IMR-90 (cell line): ENCODE measurements around the gene CA5B. TPM values are rescaled to one million over a fixed set of nuclear protein-coding genes. Genes with fewer than 3 reads are reported as not detected.
A peak's percentile ranks its signal among the peaks of the same experiment; 100 is the strongest.

Source experiments
- ATAC-seq: fragments of 200-7000 bp; cut with Tn5 transposase; 2 replicates; pipeline ENCODE4 v1.9.1; 2020; ENCODE audit warnings: low read depth, mild to moderate bottlenecking, moderate library complexity
- BruUV-seq: library from RNA; stranded (reverse); fragments of 400-500 nt; replicated peaks from 2 replicates; lab custom pipeline; 2021; lab: Mats Ljungman, UMichigan
- CTCF ChIA-PET: fragments of 300-600 bp; formaldehyde crosslinking; extraction: SDS; loops from one replicate; lab custom pipeline; 2021; ENCODE audit warnings: antibody characterized with exemption; lab: Yijun Ruan, JAX
- POLR2A ChIA-PET: fragments of 300-600 bp; sonication (Branson Sonifier 250); formaldehyde crosslinking; loops from one replicate; lab custom pipeline; 2022; ENCODE audit warnings: antibody characterized with exemption; ENCODE audit not compliant: unreplicated experiment; lab: Charles Lee
- DNase-seq: peaks from one replicate; pipeline ENCODE4 v3.0.0; 2013
- H2AFZ ChIP-seq: replicated peaks from 2 replicates; pipeline ENCODE3; 2013; ENCODE audit warnings: low read length, mild to moderate bottlenecking; ENCODE audit not compliant: poor library complexity
- H2AK5ac ChIP-seq: 2 replicates; pipeline ENCODE4 v1.6.1; 2013; ENCODE audit warnings: low read depth, low read length, inconsistent platforms
- H2AK9ac ChIP-seq: replicated peaks from 2 replicates; pipeline ENCODE3; 2013; ENCODE audit warnings: mild to moderate bottlenecking, low read depth, low read length, moderate library complexity; ENCODE audit not compliant: poor library complexity
- H2BK120ac ChIP-seq: 2 replicates; pipeline ENCODE4 v1.6.1; 2013; ENCODE audit warnings: low read depth, low read length, inconsistent platforms
- H2BK15ac ChIP-seq: 3 replicates; pipeline ENCODE4 v1.6.1; 2013; ENCODE audit warnings: low read depth, low read length, inconsistent platforms
- H2BK20ac ChIP-seq: 2 replicates; pipeline ENCODE4 v1.6.1; 2013; ENCODE audit warnings: low read depth, mild to moderate bottlenecking, inconsistent platforms, low read length, moderate library complexity
- H2BK5ac ChIP-seq: 2 replicates; pipeline ENCODE4 v1.6.1; 2013; ENCODE audit warnings: mild to moderate bottlenecking, low read depth, low read length, inconsistent platforms; ENCODE audit not compliant: poor library complexity, severe bottlenecking
- H3K14ac ChIP-seq: replicated peaks from 2 replicates; pipeline ENCODE4 v1.6.1; 2013; ENCODE audit warnings: low read depth, low read length, inconsistent platforms
- H3K18ac ChIP-seq: 2 replicates; pipeline ENCODE4 v1.6.1; 2013; ENCODE audit warnings: low read depth, low read length, control low read depth
- H3K23ac ChIP-seq: 2 replicates; pipeline ENCODE4 v1.6.1; 2013; ENCODE audit warnings: low read depth, low read length, inconsistent platforms
- H3K27ac ChIP-seq: 2 replicates; pipeline ENCODE4 v1.5.1; 2013; ENCODE audit warnings: mild to moderate bottlenecking, control low read depth, low read length; ENCODE audit not compliant: insufficient read depth
- H3K27me3 ChIP-seq: 2 replicates; pipeline ENCODE4 v1.6.1; 2013; ENCODE audit warnings: low read length; ENCODE audit not compliant: control insufficient read depth, insufficient read depth
- H3K36me3 ChIP-seq: 2 replicates; pipeline ENCODE4 v1.6.1; 2013; ENCODE audit warnings: low read length, mixed read lengths; ENCODE audit not compliant: control insufficient read depth, insufficient read depth
- H3K4ac ChIP-seq: 2 replicates; pipeline ENCODE4 v1.6.1; 2013; ENCODE audit warnings: low read depth, low read length, inconsistent platforms
- H3K4me1 ChIP-seq: 2 replicates; pipeline ENCODE4 v1.6.1; 2013; ENCODE audit warnings: low read length, mixed read lengths; ENCODE audit not compliant: control insufficient read depth, insufficient read depth
- H3K4me2 ChIP-seq: 2 replicates; pipeline ENCODE4 v1.6.1; 2013; ENCODE audit warnings: low read depth, mild to moderate bottlenecking, control low read depth, low read length, moderate library complexity
- H3K4me3 ChIP-seq: 2 replicates; pipeline ENCODE4 v1.5.1; 2013; ENCODE audit warnings: low read depth, mild to moderate bottlenecking, control low read depth, low read length, moderate library complexity; ENCODE audit not compliant: insufficient read depth
- H3K56ac ChIP-seq: 2 replicates; pipeline ENCODE4 v1.6.1; 2013; ENCODE audit warnings: low read length, inconsistent platforms; ENCODE audit not compliant: insufficient read depth; ENCODE audit errors: extremely low read depth
- H3K79me1 ChIP-seq, 2 experiments: 2 replicates each; pipeline ENCODE4 v1.6.1; 2013; ENCODE audit warnings: low read length in 2 of 2, inconsistent platforms in 1 of 2, low read depth in 1 of 2
- H3K9ac ChIP-seq: 2 replicates; pipeline ENCODE4 v1.6.1; 2013; ENCODE audit warnings: low read depth, low read length, control low read depth
- H3K9me1 ChIP-seq: 2 replicates; pipeline ENCODE4 v1.6.1; 2013; ENCODE audit warnings: low read length, inconsistent platforms; ENCODE audit not compliant: insufficient read depth
- H3K9me3 ChIP-seq: 2 replicates; pipeline ENCODE4 v1.6.1; 2013; ENCODE audit warnings: low read length; ENCODE audit not compliant: control insufficient read depth, insufficient read depth
- H4K20me1 ChIP-seq: 2 replicates; pipeline ENCODE4 v1.6.1; 2013; ENCODE audit warnings: low read length, inconsistent platforms; ENCODE audit not compliant: insufficient read depth
- H4K5ac ChIP-seq: 2 replicates; pipeline ENCODE4 v1.6.1; 2013; ENCODE audit warnings: mild to moderate bottlenecking, low read depth, low read length, control low read depth
- H4K8ac ChIP-seq, 2 experiments: 2 replicates each; pipeline ENCODE4 v1.6.1; 2013; ENCODE audit warnings: low read depth in 2 of 2, low read length in 2 of 2, control low read depth in 1 of 2, inconsistent platforms in 1 of 2
- H4K91ac ChIP-seq: 2 replicates; pipeline ENCODE4 v1.6.1; 2013; ENCODE audit warnings: low read depth, low read length, inconsistent platforms; ENCODE audit not compliant: insufficient read depth
- BHLHE40 ChIP-seq: fragments of 150-350 bp; IDR thresholded peaks from 2 replicates; pipeline ENCODE4 v1.6.1; 2016; ENCODE audit warnings: mild to moderate bottlenecking, low read depth, low read length
- CEBPB ChIP-seq: IDR thresholded peaks from 2 replicates; pipeline ENCODE4 v1.6.1; 2012; ENCODE audit warnings: low read depth, low read length, improper control_type of control experiment
- CHD1 ChIP-seq: IDR thresholded peaks from 2 replicates; pipeline ENCODE4 v1.6.1; 2012; ENCODE audit warnings: low read depth, low read length, improper control_type of control experiment
- FOS ChIP-seq: fragments of 150-350 bp; IDR thresholded peaks from 2 replicates; pipeline ENCODE4 v1.6.1; 2016; ENCODE audit warnings: low read depth, low read length
- MAFK ChIP-seq: IDR thresholded peaks from 2 replicates; pipeline ENCODE4 v1.6.1; 2012; ENCODE audit warnings: low read depth, low read length, improper control_type of control experiment
- MAZ ChIP-seq: IDR thresholded peaks from 2 replicates; pipeline ENCODE4 v1.6.1; 2012; ENCODE audit warnings: low read depth, mild to moderate bottlenecking, low read length, improper control_type of control experiment, moderate library complexity, borderline replicate concordance
- MXI1 ChIP-seq: IDR thresholded peaks from 2 replicates; pipeline ENCODE4 v1.6.1; 2012; ENCODE audit warnings: low read depth, mild to moderate bottlenecking, low read length, moderate library complexity, borderline replicate concordance
- NFE2L2 ChIP-seq: fragments of 150-350 bp; IDR thresholded peaks from 2 replicates; pipeline ENCODE4 v1.6.1; 2016; ENCODE audit warnings: low read depth, mild to moderate bottlenecking, low read length
- POLR2A ChIP-seq: IDR thresholded peaks from 2 replicates; pipeline ENCODE4 v1.6.1; 2012; ENCODE audit warnings: mild to moderate bottlenecking, low read depth, low read length
- RAD21 ChIP-seq: IDR thresholded peaks from 2 replicates; pipeline ENCODE4 v1.6.1; 2012; ENCODE audit warnings: low read length, improper control_type of control experiment
- RCOR1 ChIP-seq: IDR thresholded peaks from 2 replicates; pipeline ENCODE4 v1.6.1; 2012; ENCODE audit warnings: mild to moderate bottlenecking, low read length, improper control_type of control experiment; ENCODE audit not compliant: insufficient replicate concordance
- RFX5 ChIP-seq: IDR thresholded peaks from 2 replicates; pipeline ENCODE4 v1.8.0; 2012; ENCODE audit warnings: low read depth, mild to moderate bottlenecking, low read length, moderate library complexity
- SMC3 ChIP-seq: fragments of 150-350 bp; IDR thresholded peaks from 2 replicates; pipeline ENCODE4 v1.6.1; 2016; ENCODE audit warnings: low read depth, mild to moderate bottlenecking, antibody characterized with exemption, low read length, moderate library complexity
- WGBS, 2 experiments: methylation state at CpG; one replicate each; pipeline versions ENCODE4 v1.1.5 to v1.1.7; 2013; ENCODE audit warnings: missing lambda C conversion rate in 2 of 2; ENCODE audit not compliant: insufficient read length in 1 of 2; ENCODE audit errors: extremely low coverage in 2 of 2; 5-methylcytosine and 5-hydroxymethylcytosine counted together
- dilution Hi-C: fragments of 300-500 bp; cut with HindIII; formaldehyde crosslinking; loops from one replicate; pipeline ENCODE4 v1.14.3; 2018; ENCODE audit warnings: low sequenced_read_pairs; ENCODE audit not compliant: unreplicated experiment
- in situ Hi-C: fragments of 300-500 bp; cut with MboI; formaldehyde crosslinking; loops from 3 replicates; pipeline ENCODE4 v1.14.3; 2019; ENCODE audit warnings: low sequenced_read_pairs, inconsistent platforms, mixed read lengths
- intact Hi-C: fragments of 100-400 bp; cut with micrococcal nuclease; formaldehyde crosslinking; loops from 2 replicates; pipeline ENCODE4 v1.10.0; 2022
- polyA plus RNA-seq, 3 experiments: library from polyadenylated mRNA; depleted of rRNA; stranded (reverse); fragments of >200 nt; gene quantifications; 2 replicates each; pipeline ENCODE4 v1.2.3, GENCODE V29; 2012; ENCODE audit warnings: low replicate concordance in 1 of 3
- total RNA-seq: library from RNA; depleted of rRNA; stranded (reverse); fragments of >200 nt; gene quantifications from 2 replicates; pipeline ENCODE4 v1.2.3, GENCODE V29; 2012
- TF ChIP-seq, protein P1 (sequence below): fragments of 150-350 bp; IDR thresholded peaks from 2 replicates; pipeline ENCODE4 v1.6.1; 2017; ENCODE audit warnings: mild to moderate bottlenecking, antibody characterized with exemption, low read length, low read depth
- TF ChIP-seq, protein P2 (sequence below): conservative IDR thresholded peaks from 2 replicates; pipeline ENCODE4 v1.5.1; 2012; ENCODE audit warnings: mild to moderate bottlenecking, low read depth, low read length, improper control_type of control experiment
- TF ChIP-seq, protein P3 (sequence below): fragments of 150-350 bp; IDR thresholded peaks from 2 replicates; pipeline ENCODE4 v1.6.1; 2016; ENCODE audit warnings: low read depth, mild to moderate bottlenecking, low read length, moderate library complexity, borderline replicate concordance

Gene CA5B
- total and polyA plus RNA-seq, 2 of the 4 experiments (the other 2 are of a cell fraction) = 3.5 to 5.4 TPM

GRCh38 chrX:15816438-15816809, 78.4 kb downstream of the CA5B start:
- Histone ChIP-seq H2AFZ (no peak overlapping the region), H2BK120ac (no peak overlapping the region), H3K9ac (no peak overlapping the region), H2BK5ac (no peak overlapping the region), H3K18ac (no peak overlapping the region), H4K5ac (no peak overlapping the region), H3K4me2 (no peak overlapping the region), H3K27me3 (no peaks in the 10 kb centered on the region), H3K27ac (no peak overlapping the region), H3K9me3 (no peaks in the 10 kb centered on the region), H3K4me1 (peaks cover 4% of the 10 kb centered on the region; the same call in 1 of the 2 replicates), H3K4me3 (no peak overlapping the region), H3K4ac (no peak overlapping the region), H3K9me1 (peaks cover 3% of the 10 kb centered on the region), H4K20me1 (no peaks in the 10 kb centered on the region), H3K79me1 (no peaks in the 10 kb centered on the region; a peak in 2 of 4 replicates), H2BK20ac (no peak overlapping the region), H2BK15ac (no peak overlapping the region), H2AK9ac (no peak overlapping the region), H3K23ac (no peak overlapping the region), H4K91ac (no peak overlapping the region), H4K8ac (no peak overlapping the region), H3K56ac (no peak overlapping the region), H3K36me3 (peaks cover 16% of the 10 kb centered on the region), H2AK5ac (no peak overlapping the region), H3K14ac (no peak overlapping the region)
- dilution Hi-C loops (no loop called here), in situ Hi-C loops (loop anchor here (25.0 kb wide), 1 partner anchor 871 kb away; no protein-coding TSS in a partner anchor), intact Hi-C loops (no loop called here)
- ChIA-PET POLR2A (no interaction called here), CTCF (interaction anchor here (1.2 kb wide), 1 partner anchor 12 kb away, joined by 4 read pairs; no protein-coding TSS in a partner anchor)
- peak; percentile 45 for ATAC-seq
- no peak for TF ChIP-seq POLR2A
- no peak for TF ChIP-seq MAFK
- no peak for TF ChIP-seq SMC3
- TF ChIP-seq RFX5 = no peak
- no peak for TF ChIP-seq MAZ
- no peak for TF ChIP-seq FOS
- no peak for TF ChIP-seq RAD21
- no peak for TF ChIP-seq CEBPB
- TF ChIP-seq, protein P1, sequence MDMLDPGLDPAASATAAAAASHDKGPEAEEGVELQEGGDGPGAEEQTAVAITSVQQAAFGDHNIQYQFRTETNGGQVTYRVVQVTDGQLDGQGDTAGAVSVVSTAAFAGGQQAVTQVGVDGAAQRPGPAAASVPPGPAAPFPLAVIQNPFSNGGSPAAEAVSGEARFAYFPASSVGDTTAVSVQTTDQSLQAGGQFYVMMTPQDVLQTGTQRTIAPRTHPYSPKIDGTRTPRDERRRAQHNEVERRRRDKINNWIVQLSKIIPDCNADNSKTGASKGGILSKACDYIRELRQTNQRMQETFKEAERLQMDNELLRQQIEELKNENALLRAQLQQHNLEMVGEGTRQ = no peak
- TF ChIP-seq BHLHE40 = no peak
- TF ChIP-seq, protein P2, sequence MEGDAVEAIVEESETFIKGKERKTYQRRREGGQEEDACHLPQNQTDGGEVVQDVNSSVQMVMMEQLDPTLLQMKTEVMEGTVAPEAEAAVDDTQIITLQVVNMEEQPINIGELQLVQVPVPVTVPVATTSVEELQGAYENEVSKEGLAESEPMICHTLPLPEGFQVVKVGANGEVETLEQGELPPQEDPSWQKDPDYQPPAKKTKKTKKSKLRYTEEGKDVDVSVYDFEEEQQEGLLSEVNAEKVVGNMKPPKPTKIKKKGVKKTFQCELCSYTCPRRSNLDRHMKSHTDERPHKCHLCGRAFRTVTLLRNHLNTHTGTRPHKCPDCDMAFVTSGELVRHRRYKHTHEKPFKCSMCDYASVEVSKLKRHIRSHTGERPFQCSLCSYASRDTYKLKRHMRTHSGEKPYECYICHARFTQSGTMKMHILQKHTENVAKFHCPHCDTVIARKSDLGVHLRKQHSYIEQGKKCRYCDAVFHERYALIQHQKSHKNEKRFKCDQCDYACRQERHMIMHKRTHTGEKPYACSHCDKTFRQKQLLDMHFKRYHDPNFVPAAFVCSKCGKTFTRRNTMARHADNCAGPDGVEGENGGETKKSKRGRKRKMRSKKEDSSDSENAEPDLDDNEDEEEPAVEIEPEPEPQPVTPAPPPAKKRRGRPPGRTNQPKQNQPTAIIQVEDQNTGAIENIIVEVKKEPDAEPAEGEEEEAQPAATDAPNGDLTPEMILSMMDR = no peak
- no peak for TF ChIP-seq MXI1
- no peak for TF ChIP-seq RCOR1
- no peak for TF ChIP-seq NFE2L2
- TF ChIP-seq, protein P3, sequence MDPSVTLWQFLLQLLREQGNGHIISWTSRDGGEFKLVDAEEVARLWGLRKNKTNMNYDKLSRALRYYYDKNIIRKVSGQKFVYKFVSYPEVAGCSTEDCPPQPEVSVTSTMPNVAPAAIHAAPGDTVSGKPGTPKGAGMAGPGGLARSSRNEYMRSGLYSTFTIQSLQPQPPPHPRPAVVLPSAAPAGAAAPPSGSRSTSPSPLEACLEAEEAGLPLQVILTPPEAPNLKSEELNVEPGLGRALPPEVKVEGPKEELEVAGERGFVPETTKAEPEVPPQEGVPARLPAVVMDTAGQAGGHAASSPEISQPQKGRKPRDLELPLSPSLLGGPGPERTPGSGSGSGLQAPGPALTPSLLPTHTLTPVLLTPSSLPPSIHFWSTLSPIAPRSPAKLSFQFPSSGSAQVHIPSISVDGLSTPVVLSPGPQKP = no peak
- no peak for TF ChIP-seq CHD1
- no TSS peak for BruUV-seq
- WGBS, 2 experiments = no CpG with 5 or more reads among the region's 1 CpG
- DNase-seq = peak; percentile 24
